Measurements from ENCODE around the gene WDFY3.
A peak's percentile ranks its signal among the peaks of the same experiment; 100 is the strongest.

WDFY3 gene

GRCh38 chr4:84782517-84782916 is 184.0 kb downstream of the WDFY3 start:
- no peak for DNase-seq

GRCh38 chr4:84780719-84781118 is 185.8 kb downstream of the WDFY3 start:
- DNase-seq, result no peak

- no peak for DNase-seq
These were observed 188.4 kb downstream of the WDFY3 start for GRCh38 chr4:84778041-84778440.

- no peak for DNase-seq
These were observed 199.3 kb downstream of the WDFY3 start for GRCh38 chr4:84767168-84767567.

GRCh38 chr4:84753321-84753972 is 213.0 kb downstream of the WDFY3 start:
- DNase-seq, result no peak

- DNase-seq, result no peak
These were observed 214.8 kb downstream of the WDFY3 start for GRCh38 chr4:84751707-84752106.

GRCh38 chr4:84750960-84751283 is 215.6 kb downstream of the WDFY3 start:
- DNase-seq, result no peak

GRCh38 chr4:84750260-84750959 is 216.1 kb downstream of the WDFY3 start:
- DNase-seq, result peak; percentile 22

GRCh38 chr4:84740057-84740456 is 226.4 kb downstream of the WDFY3 start:
- no peak for DNase-seq

GRCh38 chr4:84738622-84739021 is 227.9 kb downstream of the WDFY3 start:
- no peak for DNase-seq

GRCh38 chr4:84737656-84738055 is 228.8 kb downstream of the WDFY3 start:
- DNase-seq, result no peak

GRCh38 chr4:84734037-84734436 is 232.5 kb downstream of the WDFY3 start:
- DNase-seq, result no peak

- DNase-seq, result no peak
These were observed 233.0 kb downstream of the WDFY3 start for GRCh38 chr4:84733343-84734033.

GRCh38 chr4:84730375-84730774 is 236.1 kb downstream of the WDFY3 start:
- DNase-seq, result no peak

- no peak for DNase-seq
These were observed 239.0 kb downstream of the WDFY3 start for GRCh38 chr4:84727491-84727890.

- no peak for DNase-seq
These were observed 240.1 kb downstream of the WDFY3 start for GRCh38 chr4:84726356-84726755.

- no peak for DNase-seq
These were observed 243.8 kb downstream of the WDFY3 start for GRCh38 chr4:84722720-84723119.

- DNase-seq, result no peak
These were observed 247.4 kb downstream of the WDFY3 start for GRCh38 chr4:84719115-84719514.

- DNase-seq, result no peak
These were observed 247.8 kb downstream of the WDFY3 start for GRCh38 chr4:84718699-84719098.

GRCh38 chr4:84710548-84710947 is 255.9 kb downstream of the WDFY3 start:
- no peak for DNase-seq

- no peak for DNase-seq
These were observed 257.9 kb downstream of the WDFY3 start for GRCh38 chr4:84708406-84709135.

GRCh38 chr4:84706286-84706685 is 260.2 kb downstream of the WDFY3 start:
- DNase-seq, result no peak

- no peak for DNase-seq
These were observed 267.4 kb downstream of the WDFY3 start for GRCh38 chr4:84699001-84699671.

Measured in SHP77 treated with DMSO at 0.1 percent for 48 hours (cell line).